ENCODE results near the gene FOXN1.

DNA sequence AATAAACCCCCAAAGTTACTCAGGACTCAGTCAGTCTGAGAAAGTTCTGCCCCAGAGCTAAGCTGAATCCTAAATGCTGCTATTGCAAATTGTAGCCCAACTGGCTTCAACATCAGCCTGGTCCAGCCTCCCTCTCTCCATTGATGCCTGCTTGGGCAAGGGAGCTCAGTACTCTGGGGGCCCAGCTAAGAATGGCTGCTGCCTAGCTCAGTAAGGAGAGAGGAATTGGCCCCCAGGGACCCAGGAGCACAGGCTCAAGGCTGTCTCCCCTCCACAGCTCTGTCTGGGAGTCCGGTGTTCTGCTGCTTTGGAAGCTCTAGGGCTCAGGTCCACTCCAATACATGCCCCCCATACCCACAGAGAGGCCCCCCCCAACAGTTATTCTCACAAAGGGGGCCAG is 44.7 kb downstream of the FOXN1 start:
- no peak for TF ChIP-seq SMAD5 (IDR thresholded peaks at IDR 0.05; ENCODE audit: low read depth)
- TF ChIP-seq, protein P1, sequence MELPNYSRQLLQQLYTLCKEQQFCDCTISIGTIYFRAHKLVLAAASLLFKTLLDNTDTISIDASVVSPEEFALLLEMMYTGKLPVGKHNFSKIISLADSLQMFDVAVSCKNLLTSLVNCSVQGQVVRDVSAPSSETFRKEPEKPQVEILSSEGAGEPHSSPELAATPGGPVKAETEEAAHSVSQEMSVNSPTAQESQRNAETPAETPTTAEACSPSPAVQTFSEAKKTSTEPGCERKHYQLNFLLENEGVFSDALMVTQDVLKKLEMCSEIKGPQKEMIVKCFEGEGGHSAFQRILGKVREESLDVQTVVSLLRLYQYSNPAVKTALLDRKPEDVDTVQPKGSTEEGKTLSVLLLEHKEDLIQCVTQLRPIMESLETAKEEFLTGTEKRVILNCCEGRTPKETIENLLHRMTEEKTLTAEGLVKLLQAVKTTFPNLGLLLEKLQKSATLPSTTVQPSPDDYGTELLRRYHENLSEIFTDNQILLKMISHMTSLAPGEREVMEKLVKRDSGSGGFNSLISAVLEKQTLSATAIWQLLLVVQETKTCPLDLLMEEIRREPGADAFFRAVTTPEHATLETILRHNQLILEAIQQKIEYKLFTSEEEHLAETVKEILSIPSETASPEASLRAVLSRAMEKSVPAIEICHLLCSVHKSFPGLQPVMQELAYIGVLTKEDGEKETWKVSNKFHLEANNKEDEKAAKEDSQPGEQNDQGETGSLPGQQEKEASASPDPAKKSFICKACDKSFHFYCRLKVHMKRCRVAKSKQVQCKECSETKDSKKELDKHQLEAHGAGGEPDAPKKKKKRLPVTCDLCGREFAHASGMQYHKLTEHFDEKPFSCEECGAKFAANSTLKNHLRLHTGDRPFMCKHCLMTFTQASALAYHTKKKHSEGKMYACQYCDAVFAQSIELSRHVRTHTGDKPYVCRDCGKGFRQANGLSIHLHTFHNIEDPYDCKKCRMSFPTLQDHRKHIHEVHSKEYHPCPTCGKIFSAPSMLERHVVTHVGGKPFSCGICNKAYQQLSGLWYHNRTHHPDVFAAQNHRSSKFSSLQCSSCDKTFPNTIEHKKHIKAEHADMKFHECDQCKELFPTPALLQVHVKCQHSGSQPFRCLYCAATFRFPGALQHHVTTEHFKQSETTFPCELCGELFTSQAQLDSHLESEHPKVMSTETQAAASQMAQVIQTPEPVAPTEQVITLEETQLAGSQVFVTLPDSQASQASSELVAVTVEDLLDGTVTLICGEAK (IDR thresholded peaks at IDR 0.05; ENCODE audit: borderline replicate concordance) = no peak
- TF ChIP-seq SPI1 (IDR thresholded peaks at IDR 0.05; ENCODE audit: borderline replicate concordance, insufficient read depth, low read depth, low read length) = no peak
- TF ChIP-seq KAT2A (conservative IDR thresholded peaks at IDR 0.05; ENCODE audit: control insufficient read depth, low read depth, low read length) = no peak
- no peak for TF ChIP-seq RCOR1 (conservative IDR thresholded peaks at IDR 0.05; ENCODE audit: low read depth, low read length)
- no peak for TF ChIP-seq MYC (IDR thresholded peaks at IDR 0.05; ENCODE audit: insufficient read depth, insufficient read length, insufficient replicate concordance, low read length, severe bottlenecking)
- no peak for TF ChIP-seq POLR2AphosphoS5 (IDR thresholded peaks at IDR 0.05; ENCODE audit: low read length)
- TF ChIP-seq TARDBP (IDR thresholded peaks at IDR 0.05; ENCODE audit: borderline replicate concordance) = no peak
- no peak for TF ChIP-seq CTCF (IDR thresholded peaks at IDR 0.05 in 2 of 3, conservative IDR thresholded peaks at IDR 0.05 in 1 of 3; ENCODE audit: control insufficient read depth in 2 of 3, extremely low read depth in 1 of 3, insufficient read depth in 1 of 3, low read depth in 3 of 3, low read length in 3 of 3)
- no peak for TF ChIP-seq CHD1 (IDR thresholded peaks at IDR 0.05; ENCODE audit: low read depth, low read length)
- TF ChIP-seq, protein P2, sequence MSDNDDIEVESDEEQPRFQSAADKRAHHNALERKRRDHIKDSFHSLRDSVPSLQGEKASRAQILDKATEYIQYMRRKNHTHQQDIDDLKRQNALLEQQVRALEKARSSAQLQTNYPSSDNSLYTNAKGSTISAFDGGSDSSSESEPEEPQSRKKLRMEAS (IDR thresholded peaks at IDR 0.05; ENCODE audit: low read depth, low read length) = no peak
- TF ChIP-seq, protein P3, sequence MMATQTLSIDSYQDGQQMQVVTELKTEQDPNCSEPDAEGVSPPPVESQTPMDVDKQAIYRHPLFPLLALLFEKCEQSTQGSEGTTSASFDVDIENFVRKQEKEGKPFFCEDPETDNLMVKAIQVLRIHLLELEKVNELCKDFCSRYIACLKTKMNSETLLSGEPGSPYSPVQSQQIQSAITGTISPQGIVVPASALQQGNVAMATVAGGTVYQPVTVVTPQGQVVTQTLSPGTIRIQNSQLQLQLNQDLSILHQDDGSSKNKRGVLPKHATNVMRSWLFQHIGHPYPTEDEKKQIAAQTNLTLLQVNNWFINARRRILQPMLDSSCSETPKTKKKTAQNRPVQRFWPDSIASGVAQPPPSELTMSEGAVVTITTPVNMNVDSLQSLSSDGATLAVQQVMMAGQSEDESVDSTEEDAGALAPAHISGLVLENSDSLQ (IDR thresholded peaks at IDR 0.05) = no peak
- no peak for TF ChIP-seq SIX5 (IDR thresholded peaks at IDR 0.05; ENCODE audit: low read depth, low read length, severe bottlenecking)

Measured in GM12878 (cell line).